ENCODE measurements around the gene SDK2.

DNA sequence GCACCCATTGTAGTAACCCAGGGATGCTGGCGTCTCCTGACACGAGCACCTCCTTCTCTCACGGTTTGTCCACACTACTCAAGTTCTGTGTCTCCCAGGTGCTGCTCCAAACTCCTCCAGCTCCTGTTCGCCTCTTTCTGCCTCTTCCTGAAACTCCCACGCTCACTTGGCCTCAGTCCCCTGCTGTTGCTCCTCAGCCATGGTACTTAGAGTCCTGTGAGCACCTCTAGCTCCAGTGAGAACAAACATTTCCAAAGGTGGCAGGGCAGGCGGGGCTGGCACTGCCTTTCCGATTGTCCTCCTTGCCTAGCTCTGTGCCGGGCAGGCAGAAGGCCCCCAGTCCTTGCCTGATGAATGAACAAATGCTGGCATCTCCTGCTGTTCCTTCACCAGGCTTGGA is 146.1 kb downstream of the SDK2 start:
- no peak for TF ChIP-seq EZH2 (IDR thresholded peaks at IDR 0.05; ENCODE audit: borderline replicate concordance, low read depth, low read length, poor library complexity, severe bottlenecking)
- TF ChIP-seq CTCF (conservative IDR thresholded peaks at IDR 0.05; ENCODE audit: low read depth, low read length): no peak
